ENCODE results near the gene SCARF2.
"Not testable (repeated sequence)": the region's sequence is repeated elsewhere in the genome, so short reads cannot be mapped to it uniquely, and the experiment has no call there.

The SCARF2 gene

DNA sequence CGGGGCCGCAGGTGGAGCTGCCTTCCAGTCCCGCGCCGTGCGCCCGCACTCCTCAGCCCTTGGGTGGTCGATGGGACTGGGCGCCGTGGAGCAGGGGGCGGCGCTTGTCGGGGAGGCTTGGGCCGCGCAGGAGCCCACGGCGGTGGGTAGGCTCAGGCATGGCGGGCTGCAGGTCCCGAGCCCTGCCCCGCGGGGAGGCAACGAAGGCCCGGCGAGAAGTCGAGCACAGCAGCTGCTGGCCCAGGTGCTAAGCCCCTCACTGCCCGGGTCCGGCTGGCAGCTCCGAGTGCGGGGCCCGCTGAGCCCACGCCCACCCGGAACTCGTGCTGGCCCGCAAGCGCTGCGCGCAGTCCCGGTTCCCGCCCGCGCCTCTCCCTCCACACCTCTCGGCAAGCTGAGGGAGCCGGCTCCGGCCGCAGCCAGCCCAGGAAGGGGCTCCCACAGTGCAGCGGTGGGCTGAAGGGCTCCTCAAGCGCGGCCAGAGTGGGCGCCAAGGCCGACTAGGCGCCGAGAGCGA, 45.2 kb downstream of the SCARF2 start:
- DNase-seq (ENCODE audit: low read depth in 2 of 2): not testable (repeated sequence)

DNA sequence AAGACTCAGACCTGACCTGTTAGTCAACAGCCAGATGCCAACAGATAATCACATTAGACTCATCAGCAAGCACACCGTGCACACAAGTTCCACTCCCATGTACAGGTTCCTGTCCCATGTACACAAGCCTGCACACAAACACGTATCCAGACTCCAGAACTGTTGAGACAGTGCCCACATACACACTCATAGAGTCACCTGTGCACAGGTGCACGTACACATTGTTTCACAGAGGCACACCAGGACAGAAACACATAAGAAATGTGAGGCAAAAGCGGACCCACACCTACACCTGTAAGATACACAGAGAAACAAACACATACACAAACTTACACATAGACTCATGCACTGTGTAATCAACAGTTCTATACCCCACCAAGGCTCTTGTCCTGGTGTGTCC, 46.4 kb downstream of the SCARF2 start:
- no peak for DNase-seq (ENCODE audit: low read depth in 2 of 2)

DNA sequence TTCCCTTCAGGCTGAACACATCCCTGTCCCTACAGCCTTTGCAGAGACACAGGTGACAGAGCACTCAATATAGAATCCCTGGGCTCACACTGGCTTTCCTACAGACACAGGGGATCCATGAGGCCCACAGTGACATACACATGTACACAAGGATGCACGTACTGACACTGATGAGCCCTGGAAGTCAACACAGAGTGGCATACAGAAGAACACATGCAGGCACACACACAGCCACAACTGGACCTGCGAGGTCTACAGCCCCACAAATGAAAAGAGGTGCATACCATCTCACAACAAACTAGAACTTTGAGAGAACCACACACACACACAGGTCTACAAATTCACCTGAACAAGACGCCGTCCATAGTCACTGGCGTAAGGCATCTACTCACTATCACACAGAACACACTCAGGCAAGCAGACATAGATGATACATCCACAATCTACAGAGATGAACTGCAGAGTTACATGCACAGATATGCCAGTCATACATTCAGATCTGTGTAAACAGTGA, 47.2 kb downstream of the SCARF2 start:
- DNase-seq (ENCODE audit: low read depth in 2 of 2): no peak

DNA sequence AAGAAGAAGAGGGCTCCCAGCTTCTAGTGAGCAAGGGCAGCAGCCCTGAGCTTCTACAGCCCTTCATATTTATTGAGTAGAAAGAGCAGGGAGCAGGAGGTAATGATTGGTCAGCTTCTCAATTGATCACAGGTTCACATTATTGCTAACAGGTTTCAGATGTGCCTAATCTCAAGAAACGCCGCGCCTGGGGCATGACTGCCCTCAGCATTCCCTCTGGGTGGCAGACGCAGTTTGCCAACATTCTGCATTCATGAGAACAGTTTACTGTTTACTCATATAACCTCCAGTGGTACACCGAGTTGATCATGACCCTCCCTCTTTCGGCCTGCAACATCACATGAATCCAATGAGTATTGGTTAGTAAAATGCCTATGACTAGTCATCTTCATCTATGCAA, 48.3 kb downstream of the SCARF2 start:
- DNase-seq (ENCODE audit: low read depth in 2 of 2): no peak

DNA sequence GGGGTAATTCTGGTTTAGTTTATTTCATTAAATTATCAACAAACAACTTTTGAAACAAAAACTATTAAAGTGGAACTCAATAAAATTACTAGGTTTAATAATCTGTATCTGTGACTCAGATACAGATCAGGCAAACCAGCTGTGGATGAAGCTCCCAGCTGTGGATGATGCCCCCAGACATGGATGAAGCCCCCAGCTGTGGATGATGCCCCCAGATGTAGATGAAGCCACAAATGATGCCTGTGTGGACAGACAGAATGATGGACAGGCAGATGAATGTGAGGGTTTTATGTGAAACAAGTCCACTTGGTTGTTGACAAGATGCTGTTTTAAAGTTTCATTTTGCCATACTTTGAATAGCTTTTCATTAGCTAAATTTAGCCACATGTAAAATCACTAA, 49.4 kb downstream of the SCARF2 start:
- DNase-seq (ENCODE audit: low read depth in 2 of 2): no peak

DNA sequence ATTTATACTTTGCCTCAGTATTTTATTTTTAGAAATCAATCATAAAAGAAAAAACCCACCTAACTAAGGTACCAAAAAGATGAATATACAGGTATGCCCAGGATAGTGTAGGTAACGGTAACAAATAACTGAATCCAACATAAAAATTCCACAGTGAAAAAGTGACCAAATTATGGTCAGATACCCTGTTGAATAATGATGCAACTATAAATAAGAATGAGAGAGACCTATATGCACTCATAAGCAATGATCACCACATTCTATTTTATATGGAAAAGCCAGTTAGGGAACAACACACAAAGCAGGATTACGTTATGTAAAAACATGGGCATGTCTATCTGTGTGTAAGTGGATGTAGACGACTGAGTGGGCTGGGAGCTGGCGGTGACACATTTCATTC, 50.7 kb downstream of the SCARF2 start:
- DNase-seq (ENCODE audit: low read depth in 2 of 2): no peak

DNA sequence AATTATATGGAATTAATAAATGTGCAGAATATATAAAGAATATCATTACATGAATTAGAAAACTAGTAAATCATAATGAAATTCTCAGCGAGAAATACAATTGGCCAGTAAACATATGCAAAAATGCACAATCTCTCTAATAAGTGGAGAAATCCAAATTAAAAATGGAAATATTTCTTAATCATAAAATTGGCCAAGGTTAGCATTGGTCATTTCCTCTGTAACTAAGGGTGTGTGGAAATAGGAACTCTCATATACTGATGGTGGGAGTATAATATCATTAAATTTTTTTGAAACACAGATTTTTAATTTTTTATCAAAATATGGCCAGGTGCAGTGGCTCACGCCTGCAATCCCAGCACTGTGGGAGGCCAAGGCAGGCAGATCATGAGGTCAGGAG, 51.3 kb downstream of the SCARF2 start:
- DNase-seq (ENCODE audit: low read depth in 2 of 2): no peak

DNA sequence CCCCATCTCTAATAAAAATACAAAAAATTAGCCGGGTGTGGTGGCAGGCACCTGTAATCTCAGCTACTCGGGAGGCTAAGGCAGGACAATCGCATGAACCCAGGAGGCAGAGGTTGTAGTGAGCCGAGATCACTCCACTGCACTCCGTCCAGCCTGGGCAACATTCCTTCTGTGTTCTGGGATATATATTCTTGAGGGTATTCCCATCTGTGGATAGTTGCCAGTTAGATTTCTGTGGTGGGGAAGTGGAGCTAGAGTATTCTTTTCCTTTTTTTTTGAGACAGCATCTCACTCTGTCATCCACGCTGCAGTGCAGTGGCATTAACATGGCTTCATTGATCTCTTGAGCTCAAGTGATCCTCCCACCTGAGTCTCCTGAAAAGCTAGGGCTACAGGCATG, 52.8 kb downstream of the SCARF2 start:
- DNase-seq (ENCODE audit: low read depth in 2 of 2): no peak

DNA sequence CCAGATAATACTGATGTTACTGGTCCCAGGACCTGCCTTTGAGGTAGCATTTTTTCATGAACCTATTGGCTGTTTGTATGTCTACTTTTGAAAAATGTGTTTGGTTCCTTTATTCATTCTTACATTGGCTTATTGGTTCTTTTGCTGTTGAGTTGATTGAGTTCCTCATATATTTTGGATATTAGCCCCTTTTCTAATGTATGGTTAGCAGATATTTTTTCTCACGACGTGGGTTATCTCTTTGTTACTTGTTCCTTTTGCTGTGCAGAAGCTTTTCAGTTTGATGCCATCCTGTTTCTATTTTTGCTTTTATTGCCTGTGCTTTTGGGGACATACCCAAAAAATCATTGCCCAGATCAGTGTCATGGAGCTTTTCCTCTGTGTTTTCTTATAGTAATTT, 53.5 kb downstream of the SCARF2 start:
- DNase-seq (ENCODE audit: low read depth in 2 of 2): no peak

DNA sequence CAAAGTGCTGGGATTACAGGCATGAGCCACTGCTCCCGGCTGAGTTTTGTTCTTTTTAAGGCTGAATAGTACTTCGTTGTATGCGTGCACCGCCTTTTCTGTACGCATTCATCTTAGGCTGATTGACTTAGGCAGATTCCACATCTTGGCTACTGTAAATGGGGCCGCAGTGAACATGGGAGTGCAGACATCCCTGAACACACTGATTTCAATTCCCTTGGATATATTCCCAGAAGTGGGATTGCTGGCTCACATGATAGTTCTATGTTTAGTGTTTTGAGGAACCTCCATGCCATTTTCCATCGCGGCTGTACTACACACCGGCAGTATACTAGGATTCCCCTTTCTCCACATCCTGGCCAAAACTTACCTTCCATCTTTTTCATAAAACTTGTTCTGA, 54.1 kb downstream of the SCARF2 start:
- no peak for DNase-seq (ENCODE audit: low read depth in 2 of 2)

DNA sequence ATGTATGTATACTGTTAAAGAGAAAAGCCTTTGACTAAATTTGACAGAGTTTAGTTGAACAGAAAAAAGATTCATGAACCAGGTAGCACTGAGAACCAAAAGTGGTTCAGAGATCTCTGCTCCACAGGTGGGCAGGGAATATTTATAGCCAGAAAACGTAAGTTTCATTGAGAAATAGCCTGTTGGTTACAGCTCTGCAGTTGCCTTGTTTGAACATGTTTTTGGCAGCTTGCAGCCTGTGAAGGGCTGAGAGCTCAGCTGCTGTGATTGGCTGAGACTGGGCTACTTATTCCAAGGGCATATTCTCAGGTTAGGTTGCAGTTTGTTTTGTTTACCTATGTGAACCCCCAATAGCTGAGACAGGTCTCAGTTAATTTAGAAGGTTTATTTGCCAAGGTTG, 57.1 kb downstream of the SCARF2 start:
- no peak for DNase-seq (ENCODE audit: low read depth in 2 of 2)

DNA sequence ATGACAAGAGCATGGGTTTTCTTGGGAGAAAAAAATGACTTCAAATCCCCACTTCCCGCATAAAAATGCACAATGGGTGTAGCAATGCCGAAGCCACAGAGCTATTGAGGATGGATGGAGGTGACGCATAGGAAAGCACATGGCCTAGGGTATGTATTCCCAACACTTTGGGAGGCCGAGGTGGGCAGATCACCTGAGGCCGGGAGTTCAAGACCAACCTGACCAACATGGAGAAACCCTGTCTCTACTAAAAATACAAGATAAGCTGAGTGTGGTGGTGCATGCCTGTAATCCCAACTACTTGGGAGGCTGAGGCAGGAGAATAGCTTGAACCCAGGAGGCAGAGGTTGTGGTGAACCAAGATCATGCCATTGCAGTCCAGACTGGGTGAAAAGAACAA, 58.9 kb downstream of the SCARF2 start:
- DNase-seq (ENCODE audit: low read depth in 2 of 2): not testable (repeated sequence)

DNA sequence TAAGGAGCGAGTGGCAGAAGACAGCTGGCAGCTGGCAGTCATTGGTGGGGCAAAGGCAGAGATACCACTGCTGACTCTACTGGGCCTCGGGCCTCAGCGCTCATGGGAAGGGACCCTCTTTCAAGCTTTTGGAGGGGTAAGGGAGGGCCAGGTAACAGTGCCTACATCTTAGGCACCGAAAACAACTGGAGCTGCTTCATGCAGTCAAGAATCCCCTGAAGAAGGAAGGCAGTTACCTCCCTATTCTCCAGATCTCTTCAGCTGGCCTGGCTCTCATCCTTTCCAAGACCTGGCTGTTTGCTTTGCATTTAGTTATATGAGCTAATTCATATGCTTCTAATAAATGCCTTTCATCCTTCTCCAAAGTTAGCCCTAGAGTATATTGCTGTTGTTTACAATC, 59.5 kb downstream of the SCARF2 start:
- DNase-seq (ENCODE audit: low read depth in 2 of 2): no peak

DNA sequence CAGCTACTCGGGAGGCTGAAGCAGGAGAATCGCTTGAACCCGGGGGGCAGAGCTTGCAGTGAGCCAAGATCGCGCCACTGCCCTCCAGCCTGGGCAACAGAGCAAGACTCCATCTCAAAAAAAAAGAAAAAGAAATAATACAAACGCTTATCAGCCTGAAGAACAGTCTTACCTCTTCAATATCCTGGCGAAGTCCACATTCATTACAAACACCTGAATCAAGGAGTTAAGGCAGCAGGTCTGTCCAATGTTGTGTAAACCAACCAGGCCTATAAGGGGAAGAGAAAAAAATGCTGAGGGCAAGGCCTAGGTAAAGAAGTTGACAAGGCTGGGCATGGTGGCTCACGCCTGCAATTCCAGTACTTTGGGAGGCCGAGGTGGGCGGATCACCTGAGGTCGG, 60.6 kb downstream of the SCARF2 start:
- DNase-seq (ENCODE audit: low read depth in 2 of 2): not testable (repeated sequence)

DNA sequence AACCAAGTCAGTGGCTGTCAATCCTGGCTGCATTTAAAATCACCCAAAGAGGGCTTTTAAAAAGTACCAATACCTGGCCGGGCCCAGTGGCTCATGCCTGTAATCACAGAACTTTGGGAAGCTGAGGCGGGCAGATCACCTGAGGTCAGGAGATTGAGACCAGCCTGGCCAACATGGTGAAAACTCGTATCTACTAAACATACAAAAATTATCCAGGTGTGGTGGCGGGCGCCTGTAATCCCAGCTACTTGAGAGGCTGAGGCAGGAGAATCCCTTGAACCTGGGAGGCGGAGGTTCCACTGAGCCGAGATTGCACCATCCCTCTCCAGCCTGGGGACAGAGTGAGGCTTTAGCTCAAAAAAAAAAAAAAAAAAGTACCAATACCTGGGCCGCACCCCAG, 61.3 kb downstream of the SCARF2 start:
- DNase-seq (ENCODE audit: low read depth in 2 of 2): not testable (repeated sequence)

Data from stimulated activated CD8-positive, alpha-beta memory T cell treated with anti-CD3 and anti-CD28 coated beads, Interleukin-7, amount 100 ng/mL, for 4 hours (primary cell).